H9 (cell line): ENCODE measurements around the gene FSIP1. TPM values are rescaled to one million over a fixed set of nuclear protein-coding genes. Genes with fewer than 3 reads are reported as not detected.

Source experiments
- DNase-seq: peaks from one replicate; pipeline ENCODE4 v3.0.0-alpha.2; 2017
- H2AFZ ChIP-seq: one replicate; pipeline ENCODE4 v1.6.1; 2013; ENCODE audit warnings: mild to moderate bottlenecking, low read length, control low read depth, moderate library complexity
- H2AK5ac ChIP-seq: 2 replicates; pipeline ENCODE4 v1.6.1; 2013; ENCODE audit warnings: low read length, control low read depth, mixed read lengths; ENCODE audit not compliant: insufficient read length
- H2BK120ac ChIP-seq: one replicate; pipeline ENCODE4 v1.6.1; 2013; ENCODE audit warnings: low read depth, mild to moderate bottlenecking, low read length, control low read depth, inconsistent platforms; ENCODE audit not compliant: poor library complexity, severe bottlenecking
- H2BK12ac ChIP-seq: 2 replicates; pipeline ENCODE4 v1.6.1; 2013; ENCODE audit warnings: low read length, control low read depth, mixed read lengths, low read depth; ENCODE audit not compliant: insufficient read length
- H2BK15ac ChIP-seq: 2 replicates; pipeline ENCODE4 v1.6.1; 2013; ENCODE audit warnings: low read depth, low read length, control low read depth
- H2BK20ac ChIP-seq: one replicate; pipeline ENCODE4 v1.6.1; 2013; ENCODE audit warnings: low read depth, mild to moderate bottlenecking, low read length, control low read depth, inconsistent platforms; ENCODE audit not compliant: poor library complexity, severe bottlenecking
- H2BK5ac ChIP-seq: 2 replicates; pipeline ENCODE4 v1.6.1; 2013; ENCODE audit warnings: low read length, control low read depth, mixed read lengths; ENCODE audit not compliant: insufficient read length
- H3K14ac ChIP-seq: 2 replicates; pipeline ENCODE4 v1.6.1; 2013; ENCODE audit warnings: low read length, control low read depth; ENCODE audit not compliant: insufficient read depth
- H3K18ac ChIP-seq: 2 replicates; pipeline ENCODE4 v1.6.1; 2013; ENCODE audit warnings: low read depth, mild to moderate bottlenecking, mixed read lengths, low read length, control low read depth; ENCODE audit not compliant: insufficient read length
- H3K23ac ChIP-seq: 2 replicates; pipeline ENCODE4 v1.6.1; 2013; ENCODE audit warnings: low read length, control low read depth, mixed read lengths, low read depth; ENCODE audit not compliant: insufficient read length
- H3K23me2 ChIP-seq: 2 replicates; pipeline ENCODE4 v1.6.1; 2013; ENCODE audit warnings: low read depth, mild to moderate bottlenecking, mixed read lengths, low read length, control low read depth; ENCODE audit not compliant: insufficient read length, poor library complexity, severe bottlenecking
- H3K27ac ChIP-seq: 2 replicates; pipeline ENCODE4 v1.5.1; 2013; ENCODE audit warnings: low read length, control low read depth, mixed read lengths, low read depth; ENCODE audit not compliant: insufficient read length
- H3K27me3 ChIP-seq: 2 replicates; pipeline ENCODE4 v1.6.1; 2013; ENCODE audit warnings: low read length, control low read depth, inconsistent platforms; ENCODE audit not compliant: insufficient read depth
- H3K4ac ChIP-seq: 2 replicates; pipeline ENCODE4 v1.6.1; 2013; ENCODE audit warnings: low read depth, mild to moderate bottlenecking, control low read depth, inconsistent platforms, low read length, moderate library complexity
- H3K4me1 ChIP-seq: 2 replicates; pipeline ENCODE4 v1.6.1; 2013; ENCODE audit warnings: low read length, control low read depth, inconsistent platforms; ENCODE audit not compliant: insufficient read depth
- H3K4me2 ChIP-seq: 2 replicates; pipeline ENCODE4 v1.6.1; 2013; ENCODE audit warnings: low read length, control low read depth, mixed read lengths; ENCODE audit not compliant: insufficient read length, insufficient read depth
- H3K56ac ChIP-seq: 2 replicates; pipeline ENCODE4 v1.6.1; 2013; ENCODE audit warnings: low read depth, mild to moderate bottlenecking, mixed read lengths, low read length, control low read depth; ENCODE audit not compliant: insufficient read length
- H3K79me1 ChIP-seq: 2 replicates; pipeline ENCODE4 v1.6.1; 2013; ENCODE audit warnings: low read depth, mild to moderate bottlenecking, moderate library complexity, low read length, control low read depth, inconsistent platforms; ENCODE audit not compliant: insufficient read depth, poor library complexity, severe bottlenecking
- H3K79me2 ChIP-seq: 2 replicates; pipeline ENCODE4 v1.6.1; 2013; ENCODE audit warnings: low read length, control low read depth, inconsistent platforms; ENCODE audit not compliant: insufficient read depth
- H3K9ac ChIP-seq: 2 replicates; pipeline ENCODE4 v1.6.1; 2013; ENCODE audit warnings: low read length, control low read depth, mixed read lengths; ENCODE audit not compliant: insufficient read length; ENCODE audit errors: extremely low read depth
- H3K9me3 ChIP-seq: one replicate; pipeline ENCODE4 v1.6.1; 2013; ENCODE audit warnings: low read depth, low read length, inconsistent platforms; ENCODE audit not compliant: control insufficient read depth
- H3T11ph ChIP-seq: one replicate; pipeline ENCODE4 v1.6.1; 2013; ENCODE audit warnings: mild to moderate bottlenecking, low read length, control low read depth, inconsistent platforms
- H4K20me1 ChIP-seq: one replicate; pipeline ENCODE4 v1.6.1; 2013; ENCODE audit not compliant: control insufficient read depth, insufficient read length, insufficient read depth
- H4K5ac ChIP-seq: 2 replicates; pipeline ENCODE4 v1.6.1; 2013; ENCODE audit warnings: low read depth, mild to moderate bottlenecking, mixed read lengths, low read length, control low read depth; ENCODE audit not compliant: insufficient read length
- H4K8ac ChIP-seq: replicated peaks from 2 replicates; pipeline ENCODE4 v1.6.1; 2013; ENCODE audit warnings: low read length, control low read depth, mixed read lengths, low read depth; ENCODE audit not compliant: insufficient read length
- H4K91ac ChIP-seq: 2 replicates; pipeline ENCODE4 v1.6.1; 2013; ENCODE audit warnings: low read depth, mild to moderate bottlenecking, moderate library complexity, mixed read lengths, low read length, control low read depth; ENCODE audit not compliant: insufficient read length
- H3K27ac Mint-ChIP-seq, 3 experiments: 2 replicates in 2 of 3; 3 replicates in 1 of 3; pipeline ENCODE4 v1.8.0; 2020 to 2021; ENCODE audit warnings: mixed read lengths in 3 of 3, mild to moderate bottlenecking in 1 of 3, moderate library complexity in 1 of 3
- H3K27me3 Mint-ChIP-seq: 2 replicates; pipeline ENCODE4 v1.8.0; 2021; ENCODE audit warnings: low read depth, mild to moderate bottlenecking, moderate library complexity, mixed read lengths
- H3K36me3 Mint-ChIP-seq, 3 experiments: 2 replicates in 2 of 3; 3 replicates in 1 of 3; pipeline ENCODE4 v1.8.0; 2020 to 2021; ENCODE audit warnings: low read depth in 3 of 3, mixed read lengths in 3 of 3; ENCODE audit not compliant: insufficient read depth in 1 of 3
- H3K4me1 Mint-ChIP-seq, 2 experiments: 2 replicates each; pipeline ENCODE4 v1.8.0; 2020; ENCODE audit warnings: mixed read lengths in 2 of 2
- H3K4me3 Mint-ChIP-seq, 2 experiments: 2 replicates in 1 of 2; 3 replicates in 1 of 2; pipeline ENCODE4 v1.8.0; 2020 to 2021; ENCODE audit warnings: mild to moderate bottlenecking in 2 of 2, mixed read lengths in 2 of 2, moderate library complexity in 1 of 2
- H3K9me3 Mint-ChIP-seq, 2 experiments: 2 replicates in 1 of 2; 3 replicates in 1 of 2; pipeline ENCODE4 v1.8.0; 2020; ENCODE audit warnings: mild to moderate bottlenecking in 2 of 2, mixed read lengths in 2 of 2, moderate library complexity in 1 of 2
- total RNA-seq: library from RNA; stranded (reverse); gene quantifications from 2 replicates; pipeline ENCODE4 v1.2.1, GENCODE V29; 2021
- TF ChIP-seq, protein P1 (sequence below): fragments of 200-600 bp; sonication (generic); conservative IDR thresholded peaks from 3 replicates; pipeline ENCODE4 v1.8.0; 2021; ENCODE audit warnings: antibody characterized with exemption, mild to moderate bottlenecking

The FSIP1 gene
- total RNA-seq, 1 experiment from 2014 or later, result 0.96 TPM

DNA sequence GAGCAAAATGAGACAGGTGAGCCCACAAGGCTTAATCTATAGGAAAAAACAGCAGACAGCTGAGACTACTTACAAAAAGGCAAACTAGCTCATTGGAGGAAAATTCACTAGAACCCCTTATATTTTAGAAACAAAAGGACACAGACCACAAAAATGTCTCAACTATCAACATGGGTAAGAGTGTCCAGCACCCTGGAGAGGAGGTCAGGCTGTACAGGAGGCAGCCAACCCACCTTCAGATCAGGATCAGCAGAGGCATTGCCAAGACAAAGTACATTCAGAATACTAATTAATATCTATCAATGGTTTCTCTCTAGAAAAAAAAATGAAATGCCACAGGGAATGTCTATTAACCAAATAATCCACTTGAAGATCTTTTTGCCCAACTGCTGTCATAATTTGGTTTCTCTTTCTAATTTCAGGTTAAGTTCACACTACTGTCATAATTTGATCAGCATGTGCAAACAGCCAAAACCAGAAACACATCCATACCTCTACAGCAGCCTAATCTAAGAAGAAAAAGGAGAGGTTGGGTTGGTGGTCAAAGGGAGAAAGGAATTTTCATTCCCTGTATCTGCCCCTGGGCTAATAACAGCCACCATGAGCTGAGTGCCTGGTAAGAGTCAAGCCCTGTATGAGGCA is 227.8 kb downstream of the FSIP1 start:
- Histone ChIP-seq H2AK5ac (no peak overlapping the region), H2AFZ (no peak overlapping the region), H3K4ac (no peak overlapping the region), H2BK120ac (no peak overlapping the region), H3K23me2 (no peaks in the 10 kb centered on the region), H3K27ac (no peak overlapping the region), H3K27me3 (no peaks in the 10 kb centered on the region), H3K9me3 (no peaks in the 10 kb centered on the region), H3K14ac (no peak overlapping the region), H2BK15ac (no peak overlapping the region), H3K79me1 (no peaks in the 10 kb centered on the region), H3K56ac (no peak overlapping the region), H3K23ac (no peak overlapping the region), H4K20me1 (no peaks in the 10 kb centered on the region), H3K18ac (no peak overlapping the region), H2BK5ac (no peak overlapping the region), H2BK20ac (no peak overlapping the region), H4K91ac (no peak overlapping the region), H2BK12ac (no peak overlapping the region), H4K8ac (no peak overlapping the region), H3K9ac (no peak overlapping the region), H3K4me1 (no peaks in the 10 kb centered on the region), H3K4me2 (no peak overlapping the region), H3K79me2 (no peaks in the 10 kb centered on the region), H4K5ac (no peak overlapping the region), H3T11ph (no peak overlapping the region)
- Mint-ChIP-seq H3K27ac (peak overlapping the region in 2 of 3 experiments; percentile 22; a peak in 2 of 7 replicates), H3K4me3 (no peak overlapping the region), H3K9me3 (no peaks in the 10 kb centered on the region), H3K4me1 (peaks cover 18 to 20% of the 10 kb centered on the region in 2 experiments), H3K27me3 (no peaks in the 10 kb centered on the region; the same call in 1 of the 2 replicates), H3K36me3 (no peaks in the 10 kb centered on the region)
- TF ChIP-seq, protein P1, sequence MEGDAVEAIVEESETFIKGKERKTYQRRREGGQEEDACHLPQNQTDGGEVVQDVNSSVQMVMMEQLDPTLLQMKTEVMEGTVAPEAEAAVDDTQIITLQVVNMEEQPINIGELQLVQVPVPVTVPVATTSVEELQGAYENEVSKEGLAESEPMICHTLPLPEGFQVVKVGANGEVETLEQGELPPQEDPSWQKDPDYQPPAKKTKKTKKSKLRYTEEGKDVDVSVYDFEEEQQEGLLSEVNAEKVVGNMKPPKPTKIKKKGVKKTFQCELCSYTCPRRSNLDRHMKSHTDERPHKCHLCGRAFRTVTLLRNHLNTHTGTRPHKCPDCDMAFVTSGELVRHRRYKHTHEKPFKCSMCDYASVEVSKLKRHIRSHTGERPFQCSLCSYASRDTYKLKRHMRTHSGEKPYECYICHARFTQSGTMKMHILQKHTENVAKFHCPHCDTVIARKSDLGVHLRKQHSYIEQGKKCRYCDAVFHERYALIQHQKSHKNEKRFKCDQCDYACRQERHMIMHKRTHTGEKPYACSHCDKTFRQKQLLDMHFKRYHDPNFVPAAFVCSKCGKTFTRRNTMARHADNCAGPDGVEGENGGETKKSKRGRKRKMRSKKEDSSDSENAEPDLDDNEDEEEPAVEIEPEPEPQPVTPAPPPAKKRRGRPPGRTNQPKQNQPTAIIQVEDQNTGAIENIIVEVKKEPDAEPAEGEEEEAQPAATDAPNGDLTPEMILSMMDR, result no peak
- DNase-seq, result no peak
